ENCODE measurements around the gene RAPGEF3.

Gene RAPGEF3

GRCh38 chr12:47777741-47778558 is 19.3 kb upstream of the RAPGEF3 start:
- in situ Hi-C loops (cut with HindIII; ENCODE audit: low sequenced_read_pairs): no loop called here

GRCh38 chr12:47777151-47777550 is 18.5 kb upstream of the RAPGEF3 start:
- in situ Hi-C loops (cut with HindIII; ENCODE audit: low sequenced_read_pairs): no loop called here

- in situ Hi-C loops (cut with HindIII; ENCODE audit: low sequenced_read_pairs): no loop called here
These were observed 17.9 kb upstream of the RAPGEF3 start for GRCh38 chr12:47776471-47777143.

- in situ Hi-C loops (cut with HindIII; ENCODE audit: low sequenced_read_pairs): no loop called here
These were observed 16.6 kb upstream of the RAPGEF3 start for GRCh38 chr12:47775100-47775911.

- in situ Hi-C loops (cut with HindIII; ENCODE audit: low sequenced_read_pairs): no loop called here
These were observed 16.0 kb upstream of the RAPGEF3 start for GRCh38 chr12:47774663-47775062.

- in situ Hi-C loops (cut with HindIII; ENCODE audit: low sequenced_read_pairs): no loop called here
These were observed 15.3 kb upstream of the RAPGEF3 start for GRCh38 chr12:47773858-47774580.

- in situ Hi-C loops (cut with HindIII; ENCODE audit: low sequenced_read_pairs): no loop called here
These were observed 14.6 kb upstream of the RAPGEF3 start, which contains the start of gene SLC48A1 for GRCh38 chr12:47773062-47773857. TSS of gene SLC48A1 (plus strand) at chr12:47773238. CDS start at chr12:47773305, 67 bp downstream.

GRCh38 chr12:47772738-47773061 is 14.0 kb upstream of the RAPGEF3 start:
- in situ Hi-C loops (cut with HindIII; ENCODE audit: low sequenced_read_pairs): no loop called here

- in situ Hi-C loops (cut with HindIII; ENCODE audit: low sequenced_read_pairs): no loop called here
These were observed 13.5 kb upstream of the RAPGEF3 start for GRCh38 chr12:47772094-47772660.

- in situ Hi-C loops (cut with HindIII; ENCODE audit: low sequenced_read_pairs): no loop called here
These were observed 12.6 kb upstream of the RAPGEF3 start for GRCh38 chr12:47771304-47771703.

GRCh38 chr12:47770086-47770726 is 11.5 kb upstream of the RAPGEF3 start:
- in situ Hi-C loops (cut with HindIII; ENCODE audit: low sequenced_read_pairs): no loop called here

- in situ Hi-C loops (cut with HindIII; ENCODE audit: low sequenced_read_pairs): no loop called here
These were observed 10.8 kb upstream of the RAPGEF3 start for GRCh38 chr12:47769234-47770085.

GRCh38 chr12:47768323-47768811 is 9.7 kb upstream of the RAPGEF3 start:
- in situ Hi-C loops (cut with HindIII; ENCODE audit: low sequenced_read_pairs): no loop called here

GRCh38 chr12:47767216-47767724 is 8.6 kb upstream of the RAPGEF3 start:
- in situ Hi-C loops (cut with HindIII; ENCODE audit: low sequenced_read_pairs): no loop called here

- in situ Hi-C loops (cut with HindIII; ENCODE audit: low sequenced_read_pairs): no loop called here
These were observed 8.0 kb upstream of the RAPGEF3 start for GRCh38 chr12:47766502-47767215.

- in situ Hi-C loops (cut with HindIII; ENCODE audit: low sequenced_read_pairs): no loop called here
These were observed 5.0 kb upstream of the RAPGEF3 start for GRCh38 chr12:47763481-47764346.

Data from endothelial cell of hepatic sinusoid (primary cell).